Measurements from ENCODE around the gene PRDM13.

GRCh38 chr6:99560668-99561067, 46.0 kb upstream of the PRDM13 start:
- TF ChIP-seq CTCF (IDR thresholded peaks at IDR 0.05) (no peak), POLR2A (IDR thresholded peaks at IDR 0.05) (no peak)

All from adrenal gland (tissue), 5 donors.